SHP77 (cell line): Measurements from ENCODE around the gene CTSC.
"Not testable (repeated sequence)": the region's sequence is repeated elsewhere in the genome, so short reads cannot be mapped to it uniquely, and the experiment has no call there.

Experiments used
- DNase-seq, 2 experiments: peaks; one replicate each; lab custom pipeline; 2025; lab: John Stamatoyannopoulos, UW

The CTSC gene

DNA sequence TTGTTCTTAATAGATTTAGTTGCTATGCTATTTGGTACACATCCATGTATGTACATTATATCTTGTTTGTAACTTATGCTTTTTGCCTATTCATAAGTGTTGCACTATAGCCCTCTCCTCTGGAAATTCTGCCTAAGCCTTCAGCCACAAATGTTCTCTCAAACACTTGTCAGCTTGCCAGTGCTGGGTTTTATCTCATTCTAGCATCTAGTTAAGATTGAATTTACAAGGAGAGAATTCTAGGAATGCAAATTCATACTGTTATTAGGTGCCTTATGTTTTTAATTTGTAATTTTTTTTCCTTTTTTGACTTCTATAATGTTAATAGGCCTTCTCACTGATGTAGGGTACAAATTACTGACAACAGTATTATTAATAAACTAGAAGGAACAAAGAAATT lies 14.6 kb upstream of the CTSC start:
- no peak for DNase-seq

DNA sequence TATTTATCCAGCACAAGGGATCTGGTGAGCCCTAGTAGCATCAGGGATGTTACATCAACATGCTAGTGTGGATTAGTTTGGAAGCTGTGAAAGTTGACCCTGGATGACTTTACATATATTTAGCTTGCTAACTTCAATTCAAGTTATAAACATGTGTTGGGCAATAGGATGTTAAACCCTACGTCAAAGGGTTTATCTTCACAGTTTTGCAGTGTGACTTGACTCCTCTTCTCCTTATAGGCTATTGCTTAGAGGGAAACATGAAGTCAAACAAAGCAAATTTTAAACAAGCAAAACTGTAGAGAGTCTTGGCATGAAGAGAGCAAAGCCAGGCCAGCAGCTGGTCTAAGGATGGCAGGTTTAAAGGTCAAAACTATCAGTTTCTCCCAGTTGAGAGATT lies 11.3 kb upstream of the CTSC start:
- no peak for DNase-seq

DNA sequence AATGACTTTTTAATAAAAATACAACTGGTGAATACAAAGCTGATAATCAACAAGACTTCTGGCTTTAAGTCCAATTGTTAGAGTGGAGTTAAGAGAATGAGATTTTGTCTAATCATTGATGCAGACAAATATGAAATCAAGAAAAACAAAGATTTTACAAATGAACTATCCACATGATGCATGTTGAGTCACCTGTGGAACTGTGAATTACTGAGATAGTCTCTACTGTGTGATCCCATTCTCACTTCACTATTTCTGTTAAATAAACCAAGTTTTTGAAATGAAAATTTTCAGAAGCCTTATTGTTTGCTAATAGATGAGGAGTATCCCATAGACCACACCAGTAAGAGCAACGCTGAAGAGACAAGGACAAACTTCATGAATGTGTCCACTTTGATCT lies 8.4 kb upstream of the CTSC start:
- no peak for DNase-seq

DNA sequence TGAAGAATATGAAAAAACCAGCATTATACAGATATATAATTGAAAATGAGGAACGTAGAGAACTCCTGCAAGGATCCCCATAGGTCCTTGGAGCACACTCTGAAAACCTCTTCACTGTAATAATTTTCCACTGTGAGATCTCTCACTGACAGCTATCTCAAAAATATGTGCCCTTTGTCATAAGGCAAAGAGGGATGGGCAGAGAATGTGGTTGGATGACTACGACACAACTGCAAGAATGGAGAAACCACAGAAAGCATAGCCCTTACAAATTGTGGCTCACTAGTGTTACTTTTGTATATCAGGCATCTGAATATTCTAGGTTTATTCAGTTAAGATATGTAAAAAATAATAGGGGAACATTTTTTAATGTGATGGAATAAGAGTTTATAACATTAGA lies 7.9 kb upstream of the CTSC start:
- no peak for DNase-seq

DNA sequence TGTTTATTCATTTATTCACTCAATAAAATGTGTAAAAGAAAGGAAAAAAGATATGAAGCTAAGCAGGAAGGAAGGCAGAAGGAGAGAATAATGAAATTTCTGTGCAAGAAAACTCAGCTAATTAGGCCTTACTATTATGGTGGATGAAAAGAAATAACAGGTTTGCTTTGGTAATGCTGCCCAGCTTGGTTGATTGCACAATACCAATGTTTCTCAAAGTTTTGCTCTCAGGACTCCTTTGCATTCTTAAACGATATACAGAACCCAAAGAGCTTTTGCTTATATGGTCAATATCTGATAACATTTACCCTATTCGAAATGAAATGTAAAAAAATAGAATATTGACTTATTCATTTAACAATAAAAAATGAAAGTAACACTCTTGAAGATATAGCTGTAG lies 7.3 kb upstream of the CTSC start:
- DNase-seq, result no peak

DNA sequence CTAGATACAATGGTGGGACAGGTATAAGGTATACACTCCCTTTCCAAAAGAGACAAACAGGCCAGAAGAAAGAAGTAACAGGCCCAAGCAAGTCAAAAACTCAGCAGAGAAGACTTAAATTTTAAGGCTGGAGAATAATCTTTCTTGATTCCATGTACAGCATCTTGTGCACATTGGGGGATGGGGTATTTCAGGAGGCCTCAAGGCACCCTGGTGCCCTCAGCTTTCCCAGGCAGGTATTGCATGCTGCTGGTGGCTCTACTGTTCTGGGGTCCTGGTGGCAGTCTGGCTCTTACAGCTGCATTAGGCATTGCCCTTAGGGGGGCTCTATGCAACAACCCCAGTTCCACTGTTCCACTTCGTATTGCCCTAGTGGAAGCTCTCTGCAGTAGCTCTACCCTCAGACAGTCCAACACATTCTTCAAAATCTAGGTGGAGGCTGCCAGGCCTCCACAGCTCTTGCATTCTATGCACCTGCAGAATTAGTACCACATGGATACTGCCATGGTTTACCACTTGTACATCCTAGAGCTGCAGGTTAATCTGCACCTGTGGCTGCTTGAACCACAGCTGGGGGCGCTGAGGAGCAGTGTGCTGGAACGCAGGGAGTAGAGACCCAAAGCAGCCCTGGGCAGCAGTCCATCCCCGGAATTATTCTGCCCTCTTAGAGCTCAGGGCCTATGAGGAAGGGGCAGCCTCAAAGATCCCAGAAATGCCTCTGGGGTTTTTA lies 4.2 kb upstream of the CTSC start:
- DNase-seq, result no peak

DNA sequence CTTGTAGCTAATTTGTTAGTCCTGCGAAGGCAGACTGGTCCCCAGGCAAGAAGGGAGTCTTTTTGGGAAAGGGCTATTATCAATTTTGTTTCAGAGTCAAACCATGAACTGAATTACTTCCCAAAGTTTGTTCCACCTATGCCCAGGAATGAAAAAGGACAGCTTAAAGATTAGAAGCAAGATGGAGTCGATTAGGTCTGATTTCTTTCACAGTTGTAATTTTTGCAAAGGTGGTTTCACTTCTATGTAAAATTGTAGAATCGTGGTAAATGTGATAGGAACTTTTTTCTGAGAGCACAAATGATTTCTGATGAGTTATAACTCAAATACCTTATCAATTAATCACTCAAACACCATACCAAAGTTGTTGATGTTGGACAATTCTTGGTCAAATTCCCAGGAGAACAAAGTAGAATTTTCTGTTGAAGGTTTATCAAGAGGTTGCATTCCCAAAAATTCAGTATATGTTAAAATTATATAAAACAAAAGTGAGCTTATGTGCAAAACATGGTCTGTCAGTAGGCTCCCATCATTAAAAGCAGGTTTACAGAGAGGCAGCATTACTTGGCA lies 2.9 kb upstream of the CTSC start:
- DNase-seq, result no peak

DNA sequence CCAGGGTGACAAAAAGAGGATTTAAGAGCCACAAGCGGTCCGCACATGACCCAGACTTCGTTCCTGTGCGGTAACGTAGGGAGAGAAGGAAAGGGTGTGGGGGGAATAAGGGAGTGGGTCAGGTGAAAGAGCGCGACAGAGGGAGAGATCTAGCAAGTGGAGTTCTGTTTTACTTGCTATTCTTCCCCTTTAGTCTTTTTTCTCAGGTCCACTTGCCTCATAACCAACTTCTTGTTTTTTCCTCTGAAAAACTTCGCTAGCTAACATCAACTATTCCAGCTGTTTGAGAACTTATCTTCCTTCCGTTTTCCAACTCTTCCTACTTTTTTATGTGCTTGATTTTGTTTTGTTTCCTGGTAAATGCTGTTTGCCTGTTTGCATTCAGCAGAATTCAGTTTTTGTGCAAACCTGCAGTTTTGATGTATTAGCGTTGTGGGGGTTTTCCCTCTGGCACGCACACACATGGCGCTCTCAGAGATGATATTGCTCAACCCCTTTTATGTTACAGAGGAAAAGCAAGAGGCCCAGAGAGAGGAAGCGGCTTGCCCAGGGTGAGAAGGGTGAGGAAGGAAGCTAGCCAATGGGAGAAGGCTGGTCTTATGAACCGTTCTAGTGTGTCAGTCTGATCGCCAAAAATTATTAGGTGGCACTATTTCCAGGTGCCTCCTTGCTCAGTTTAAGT lies 592 bp upstream of the CTSC start:
- DNase-seq, result peak; percentile 22 to 63

DNA sequence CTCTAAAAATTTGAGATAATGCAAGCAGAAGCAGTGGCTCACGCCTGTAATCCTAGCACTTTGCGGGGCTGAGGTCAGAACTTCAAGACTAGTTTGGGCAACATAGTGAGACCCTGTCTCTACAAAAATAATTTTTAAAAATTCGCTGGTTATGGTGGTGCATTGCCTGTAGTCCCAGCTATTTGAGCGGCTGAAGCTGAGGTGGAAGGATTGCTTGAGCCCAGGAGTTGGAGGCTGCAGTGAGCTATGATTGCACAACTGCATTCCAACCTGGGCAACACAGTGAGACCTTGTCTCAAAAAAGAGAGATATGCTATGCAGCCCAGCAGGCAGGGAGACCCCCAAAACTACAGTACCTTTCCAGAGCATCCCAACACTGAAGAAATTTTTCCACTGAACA lies 2.3 kb downstream of the CTSC start:
- DNase-seq, result no peak

DNA sequence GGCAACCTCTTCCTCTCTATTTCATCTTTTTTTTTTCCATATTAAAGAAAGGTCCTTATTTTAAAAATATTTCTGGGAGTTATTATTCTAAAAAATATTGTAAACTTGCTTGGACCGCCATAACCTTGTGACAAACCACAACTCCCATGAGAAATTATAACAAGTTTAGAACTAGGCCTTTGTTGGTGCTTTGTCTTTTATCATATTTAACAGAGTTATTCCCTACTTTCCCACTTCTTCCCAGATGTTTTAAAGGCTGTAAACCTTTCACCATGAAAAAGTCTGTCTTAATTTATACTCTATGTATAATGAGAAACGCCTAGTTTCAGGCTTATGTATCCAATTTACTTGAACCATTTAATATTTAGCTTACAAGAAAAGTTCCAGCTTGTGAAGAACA lies 3.7 kb downstream of the CTSC start:
- no peak for DNase-seq

DNA sequence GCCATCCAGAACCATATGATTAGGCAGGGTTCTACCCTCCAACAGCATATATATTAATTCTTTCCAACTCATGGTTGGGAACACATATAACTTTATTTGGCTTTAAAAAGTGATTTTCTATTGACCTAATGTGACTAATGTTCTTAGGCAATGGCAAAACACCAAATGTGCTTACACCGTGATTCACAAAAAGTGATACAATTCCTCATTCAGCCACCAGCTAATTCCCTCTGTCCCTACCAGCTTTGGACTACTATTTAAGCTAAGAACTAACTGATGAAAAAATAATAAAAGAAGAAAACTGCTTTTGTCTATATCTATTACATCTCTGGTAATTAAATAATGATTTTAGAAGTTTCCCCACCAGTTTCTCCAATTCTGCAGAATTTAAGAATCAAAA lies 4.7 kb downstream of the CTSC start:
- DNase-seq, result no peak

DNA sequence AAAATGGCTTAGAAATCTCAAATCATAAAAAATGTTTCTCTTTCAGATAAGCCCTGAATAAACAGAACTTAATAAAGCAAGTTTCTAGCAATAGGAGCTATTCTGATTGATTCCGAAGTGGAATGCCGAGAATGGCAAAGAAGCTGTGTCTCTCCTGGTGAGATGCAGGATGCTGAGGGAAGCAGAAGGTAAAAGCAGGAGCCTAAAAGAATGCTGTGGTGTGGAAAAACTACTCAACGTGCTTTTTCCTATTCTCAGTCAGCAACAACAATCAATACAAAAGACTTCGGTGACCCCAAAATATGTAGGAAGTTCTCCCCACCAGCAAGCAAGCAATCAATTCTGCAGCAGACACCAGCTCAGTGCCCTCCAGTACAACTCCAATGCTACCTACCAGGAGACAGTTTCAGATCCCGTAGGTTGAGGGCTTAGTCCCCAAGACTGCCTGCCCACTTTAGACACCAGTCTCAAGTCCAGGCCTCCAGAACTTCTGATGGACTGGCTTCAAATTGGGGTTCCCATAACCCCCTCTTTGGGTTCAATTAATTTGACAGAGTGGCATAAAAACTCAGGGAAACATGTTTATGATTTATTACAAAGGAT lies 6.6 kb downstream of the CTSC start:
- DNase-seq, result no peak

DNA sequence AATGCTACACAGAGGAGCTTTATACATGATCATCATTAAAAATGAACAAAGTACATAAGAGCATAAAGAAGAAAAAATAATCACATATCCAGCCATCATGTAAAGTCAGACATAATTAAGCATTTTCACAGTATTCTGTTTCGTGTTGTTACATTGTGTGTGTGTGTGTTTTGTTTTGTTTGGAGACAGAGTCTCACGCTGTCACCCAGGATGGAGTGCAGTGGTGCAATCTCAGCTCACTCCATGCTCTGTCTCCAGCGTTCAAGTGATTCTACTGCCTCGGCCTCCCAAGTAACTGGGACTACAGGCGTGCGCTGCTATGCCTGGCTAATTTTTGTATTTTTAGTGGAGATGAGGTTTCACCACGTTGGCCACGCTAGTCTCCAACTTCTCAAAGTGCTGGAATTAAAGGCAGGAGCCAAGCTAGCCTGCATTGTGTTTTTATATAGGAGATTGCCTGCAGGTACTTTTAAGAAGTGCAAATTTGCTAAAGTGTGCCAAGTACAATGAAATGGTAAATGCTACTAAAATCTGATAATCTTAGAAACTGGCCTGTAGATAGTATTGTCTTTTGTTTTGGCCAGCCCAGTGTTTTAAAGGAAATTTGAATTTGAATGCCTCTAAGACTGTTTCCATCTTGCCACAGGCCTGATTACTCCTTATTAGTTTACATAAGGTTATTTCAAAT lies 7.8 kb downstream of the CTSC start:
- no peak for DNase-seq

DNA sequence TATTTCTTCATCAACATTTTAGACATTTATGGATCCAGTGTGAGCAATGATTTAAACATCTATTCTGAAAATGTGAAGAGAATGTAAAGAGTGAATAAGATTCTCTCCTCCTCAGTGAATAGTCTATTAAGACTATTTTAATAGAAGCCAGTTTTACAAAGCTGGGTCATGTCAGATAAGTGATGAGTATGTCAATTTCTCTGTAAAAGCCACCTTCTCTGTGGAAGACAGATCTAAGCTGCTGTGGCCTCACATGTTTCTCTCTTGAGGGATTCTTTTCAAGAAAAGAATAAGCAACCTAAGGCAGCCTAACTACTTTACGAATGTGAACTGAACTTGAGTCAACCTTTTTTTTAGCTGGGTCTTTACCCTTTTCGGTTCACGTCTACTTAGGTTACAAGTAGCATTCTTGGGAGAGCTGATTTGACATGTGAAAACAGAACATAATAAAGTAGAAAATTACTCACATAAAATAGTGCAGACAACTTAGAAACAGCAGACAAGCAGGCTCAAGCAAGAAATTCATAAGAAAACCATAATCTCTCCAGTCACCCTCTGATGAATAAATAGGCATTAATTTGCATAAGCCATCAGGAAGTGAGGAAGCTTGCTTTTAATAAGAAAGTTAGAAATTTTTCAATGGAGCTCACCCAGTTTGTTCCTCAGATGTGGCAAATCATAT lies 9.9 kb downstream of the CTSC start:
- DNase-seq, result no peak

DNA sequence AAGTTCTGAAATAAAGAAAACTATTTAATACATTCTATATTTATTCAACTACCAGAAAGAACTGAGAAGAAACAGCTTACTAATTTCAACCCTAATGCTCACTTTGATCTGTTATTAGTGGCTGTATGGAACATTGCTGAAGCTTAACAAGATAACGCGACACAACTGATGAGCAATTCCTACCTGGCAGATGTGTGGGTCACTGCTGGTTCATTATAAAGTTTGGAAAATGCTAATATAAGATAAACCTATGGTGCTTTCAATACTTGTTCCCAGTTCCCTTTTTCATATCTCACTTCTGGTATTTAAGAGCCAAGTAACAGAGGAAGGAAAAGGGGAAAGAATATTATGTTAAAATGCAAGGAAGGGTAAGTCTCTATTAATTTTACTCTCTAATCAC lies 10.5 kb downstream of the CTSC start:
- no peak for DNase-seq

DNA sequence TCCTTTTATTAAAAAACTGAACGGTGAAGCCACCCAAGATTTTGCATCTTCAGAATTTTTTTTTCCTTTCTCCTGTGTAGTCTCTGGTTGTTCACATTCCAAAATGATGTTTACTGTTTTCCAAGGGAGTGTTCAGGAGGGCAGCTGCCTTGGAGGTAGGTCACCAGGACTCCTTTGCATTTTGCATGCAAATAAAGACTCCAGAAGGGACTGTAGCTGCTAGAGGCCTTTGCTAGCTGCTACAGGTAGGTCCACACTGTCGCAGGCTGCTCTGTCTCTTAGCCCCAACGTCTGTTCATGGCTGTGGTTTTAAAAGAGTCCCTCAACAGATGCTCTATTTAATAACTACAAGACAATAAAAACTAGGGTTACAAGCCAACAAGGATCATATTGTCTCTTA lies 11.4 kb downstream of the CTSC start:
- no peak for DNase-seq

DNA sequence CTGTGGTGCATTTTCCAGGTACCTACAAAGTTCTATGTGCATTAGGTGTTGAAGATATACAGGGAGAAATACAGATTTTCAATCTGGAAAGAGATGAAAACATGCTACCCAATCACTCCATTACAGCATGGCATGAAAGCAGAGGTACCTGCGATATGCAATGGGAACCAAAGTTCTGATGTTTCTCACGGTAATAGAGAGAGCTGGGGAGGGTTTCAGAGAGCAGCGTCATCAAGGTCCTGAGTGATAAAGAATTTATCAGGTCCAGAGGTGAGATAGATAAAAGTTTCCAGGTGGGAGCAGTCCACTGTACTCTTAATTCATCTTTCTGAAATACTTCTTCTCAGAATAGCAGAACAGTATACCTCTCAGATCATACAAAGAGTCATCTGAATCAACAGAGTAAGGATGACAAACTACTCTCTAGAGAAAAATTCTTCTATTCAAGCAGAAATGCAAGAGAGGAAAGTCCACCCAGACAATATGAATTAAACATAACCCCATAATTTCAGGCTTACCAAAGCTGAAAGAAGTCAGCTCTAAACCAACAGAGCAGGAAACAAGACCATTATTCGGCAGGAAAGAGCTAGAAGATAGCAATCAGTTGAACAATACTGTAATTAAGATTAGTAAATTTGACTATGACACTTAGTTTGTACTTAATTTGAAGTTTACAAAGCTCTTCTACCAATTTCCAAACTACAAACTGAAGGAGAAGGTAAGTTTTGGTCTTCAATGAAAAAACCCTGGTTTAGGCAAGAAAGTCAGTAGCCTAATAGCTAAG lies 12.8 kb downstream of the CTSC start:
- no peak for DNase-seq

DNA sequence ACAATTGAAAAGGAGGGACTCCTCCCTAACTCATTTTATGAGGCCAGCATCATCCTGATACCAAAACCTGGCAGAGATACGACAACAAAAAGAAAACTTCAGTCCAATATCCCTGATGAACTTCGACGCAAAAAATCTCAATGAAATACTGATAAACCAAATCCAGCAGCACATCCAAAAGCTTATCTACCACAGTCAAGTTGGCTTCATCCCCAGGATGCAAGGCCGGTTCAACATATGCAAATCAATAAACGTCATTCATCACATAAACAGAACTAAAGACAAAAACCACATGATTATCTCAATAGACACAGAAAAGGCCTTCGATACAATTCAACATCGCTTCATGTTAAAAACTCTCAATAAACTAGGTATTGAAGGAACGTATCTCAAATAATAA lies 14.7 kb downstream of the CTSC start:
- not testable (repeated sequence) for DNase-seq

DNA sequence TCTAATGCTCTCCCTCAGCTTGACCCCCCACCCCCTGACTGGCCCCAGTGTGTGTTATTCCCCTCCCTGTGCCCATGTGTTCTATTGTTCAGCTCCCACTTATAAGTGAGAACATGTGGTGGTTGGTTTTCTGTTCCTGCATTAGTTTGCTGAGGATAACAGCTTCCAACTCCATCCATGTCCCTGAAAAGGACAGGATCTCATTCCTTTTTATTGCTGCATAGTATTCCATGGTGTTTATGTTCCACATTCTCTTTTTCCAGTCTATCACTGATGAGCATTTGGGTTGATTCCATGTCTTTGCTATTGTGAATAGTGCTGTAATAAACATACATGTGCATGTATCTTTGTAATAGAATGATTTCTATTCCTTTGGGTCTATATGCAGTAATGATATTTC lies 16.1 kb downstream of the CTSC start:
- DNase-seq, result not testable (repeated sequence)

DNA sequence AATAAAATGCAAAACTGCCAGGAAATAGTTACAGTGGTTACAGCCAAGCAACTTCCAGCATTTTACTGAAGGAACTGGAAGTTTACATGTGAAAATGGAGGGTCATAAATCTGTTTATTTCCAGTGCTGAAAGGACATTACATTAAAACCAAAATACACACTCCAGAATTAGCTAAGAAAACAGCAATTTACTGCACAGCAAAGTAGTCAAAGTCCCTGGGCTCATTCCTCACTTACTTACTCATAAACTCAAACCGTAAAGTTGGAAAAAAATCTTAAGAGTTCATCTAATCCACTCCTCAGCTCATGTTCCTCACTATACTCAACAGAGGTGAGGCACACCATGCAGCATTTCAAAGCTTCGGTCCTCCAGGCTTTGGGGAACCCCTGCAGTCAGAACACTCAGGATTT lies 17.4 kb downstream of the CTSC start:
- DNase-seq, result no peak

DNA sequence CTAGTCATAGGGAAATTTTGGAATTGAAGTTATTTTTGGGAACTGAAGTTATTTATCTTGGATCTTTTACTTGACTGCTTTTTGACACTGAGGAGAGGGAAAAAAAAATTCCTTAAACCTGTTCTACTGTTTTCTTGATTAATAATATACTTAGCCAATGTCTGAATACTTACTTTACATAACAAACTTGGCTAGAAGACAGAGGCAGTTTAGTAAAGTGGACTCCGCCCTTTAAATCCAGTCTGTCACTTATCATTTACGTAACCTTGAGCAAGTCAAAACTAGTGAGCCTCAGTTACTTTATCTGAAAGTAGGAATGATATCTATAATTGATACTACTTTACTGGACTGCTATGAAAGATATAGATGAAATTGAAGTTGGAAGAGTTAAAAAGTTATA lies 19.5 kb downstream of the CTSC start:
- DNase-seq, result no peak
